HG02623 (cell line): ENCODE results near the gene STAP1.
"Not testable (repeated sequence)": the region's sequence is repeated elsewhere in the genome, so short reads cannot be mapped to it uniquely, and the experiment has no call there.

ENCODE experiments used
- ATAC-seq: cut with Tn5 transposase; IDR thresholded peaks from one replicate; pipeline ENCODE4 v1.9.1; 2021; ENCODE audit warnings: moderate library complexity; ENCODE audit not compliant: unreplicated experiment

The STAP1 gene

GRCh38 chr4:67614186-67614585, 55.7 kb downstream of the STAP1 start:
- ATAC-seq, result no peak

GRCh38 chr4:67615119-67615518, 56.6 kb downstream of the STAP1 start:
- no peak for ATAC-seq

DNA sequence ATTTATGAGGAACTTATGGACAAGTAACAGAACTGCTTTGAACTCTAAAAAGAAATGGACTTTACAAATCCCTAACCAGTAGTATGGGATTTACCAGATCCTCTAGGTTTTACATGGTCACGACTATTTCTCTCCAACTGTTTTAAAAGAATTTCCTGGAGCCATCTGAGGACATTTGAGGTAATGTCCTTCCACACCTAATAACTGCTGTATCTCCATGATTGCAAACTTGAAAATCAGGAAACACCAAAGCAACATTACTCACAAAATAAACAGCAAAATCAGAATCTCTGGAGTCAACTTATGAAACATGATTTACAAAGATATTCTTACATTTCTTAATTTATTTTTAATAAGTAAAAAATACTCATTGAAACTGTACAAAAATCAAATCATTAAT, 58.0 kb downstream of the STAP1 start:
- ATAC-seq, result no peak

GRCh38 chr4:67624939-67625338, 66.4 kb downstream of the STAP1 start:
- no peak for ATAC-seq

DNA sequence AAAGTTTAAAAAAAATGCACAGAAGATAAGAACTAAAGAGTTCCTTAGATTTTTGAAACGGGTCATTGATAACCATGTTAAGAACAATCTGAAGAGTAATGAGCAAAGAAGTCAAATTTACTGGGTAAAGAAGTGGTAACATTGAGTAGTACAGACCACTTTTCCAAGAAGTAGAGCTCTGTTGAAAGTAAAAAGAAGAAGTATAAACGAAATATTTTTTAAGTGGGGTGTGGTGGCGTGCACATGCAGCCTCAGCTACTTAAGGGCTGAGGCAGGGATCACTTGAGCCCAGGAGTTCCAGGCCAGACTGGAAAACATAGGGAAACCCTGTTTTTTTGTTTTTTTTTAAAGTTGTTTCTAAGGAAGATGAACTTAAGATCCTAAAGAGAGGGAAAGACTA, 74.0 kb downstream of the STAP1 start:
- no peak for ATAC-seq

- no peak for ATAC-seq
Observed at GRCh38 chr4:67634741-67635140, 76.2 kb downstream of the STAP1 start.

DNA sequence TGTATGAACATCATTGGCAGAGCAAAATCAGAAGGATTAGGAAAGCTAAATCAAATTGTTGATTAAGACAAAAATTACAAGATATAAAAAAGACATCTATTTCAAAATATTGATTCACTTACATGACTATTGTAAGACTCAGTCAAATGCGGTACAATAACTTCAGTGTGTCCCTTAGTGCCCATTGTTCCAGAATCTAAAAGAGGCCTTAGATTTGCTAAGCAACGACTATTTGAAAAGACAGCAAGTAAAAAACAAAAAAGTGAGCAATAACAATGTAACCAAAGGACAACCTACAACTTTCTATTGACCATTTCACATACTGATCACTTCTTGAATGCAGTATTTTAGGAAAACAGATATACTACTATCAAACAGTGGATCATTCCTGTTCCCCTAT, 76.8 kb downstream of the STAP1 start:
- ATAC-seq, result no peak

DNA sequence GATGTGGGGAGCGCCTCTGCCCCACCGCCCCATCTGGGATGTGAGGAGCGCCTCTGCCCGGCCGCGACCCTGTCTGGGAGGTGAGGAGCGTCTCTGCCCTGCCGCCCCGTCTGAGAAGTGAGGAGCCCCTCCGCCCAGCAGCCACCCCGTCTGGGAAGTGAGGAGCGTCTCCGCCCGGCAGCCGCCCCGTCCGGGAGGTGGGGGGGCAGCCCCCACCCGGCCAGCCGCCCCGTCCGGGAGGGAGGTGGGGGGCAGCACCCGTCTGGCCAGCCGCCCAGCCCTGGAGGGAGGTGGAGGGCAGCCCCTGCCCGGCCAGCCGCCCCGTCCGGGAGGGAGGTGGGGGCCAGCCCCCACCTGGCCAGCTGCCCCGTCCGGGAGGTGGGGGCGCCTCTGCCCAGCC, 78.5 kb downstream of the STAP1 start:
- not testable (repeated sequence) for ATAC-seq

GRCh38 chr4:67638136-67638535, 79.6 kb downstream of the STAP1 start:
- ATAC-seq, result no peak

GRCh38 chr4:67651536-67651935, 93.0 kb downstream of the STAP1 start:
- ATAC-seq, result no peak
